GM12872 (cell line): ENCODE results near the gene INSM1.

Experiments used
- TF ChIP-seq, protein P1 (sequence below): IDR thresholded peaks from 3 replicates; pipeline ENCODE4 v1.5.1; 2011; ENCODE audit warnings: low read depth, mild to moderate bottlenecking, low read length, moderate library complexity; ENCODE audit not compliant: insufficient read depth

INSM1 gene, protein sequence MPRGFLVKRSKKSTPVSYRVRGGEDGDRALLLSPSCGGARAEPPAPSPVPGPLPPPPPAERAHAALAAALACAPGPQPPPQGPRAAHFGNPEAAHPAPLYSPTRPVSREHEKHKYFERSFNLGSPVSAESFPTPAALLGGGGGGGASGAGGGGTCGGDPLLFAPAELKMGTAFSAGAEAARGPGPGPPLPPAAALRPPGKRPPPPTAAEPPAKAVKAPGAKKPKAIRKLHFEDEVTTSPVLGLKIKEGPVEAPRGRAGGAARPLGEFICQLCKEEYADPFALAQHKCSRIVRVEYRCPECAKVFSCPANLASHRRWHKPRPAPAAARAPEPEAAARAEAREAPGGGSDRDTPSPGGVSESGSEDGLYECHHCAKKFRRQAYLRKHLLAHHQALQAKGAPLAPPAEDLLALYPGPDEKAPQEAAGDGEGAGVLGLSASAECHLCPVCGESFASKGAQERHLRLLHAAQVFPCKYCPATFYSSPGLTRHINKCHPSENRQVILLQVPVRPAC

DNA sequence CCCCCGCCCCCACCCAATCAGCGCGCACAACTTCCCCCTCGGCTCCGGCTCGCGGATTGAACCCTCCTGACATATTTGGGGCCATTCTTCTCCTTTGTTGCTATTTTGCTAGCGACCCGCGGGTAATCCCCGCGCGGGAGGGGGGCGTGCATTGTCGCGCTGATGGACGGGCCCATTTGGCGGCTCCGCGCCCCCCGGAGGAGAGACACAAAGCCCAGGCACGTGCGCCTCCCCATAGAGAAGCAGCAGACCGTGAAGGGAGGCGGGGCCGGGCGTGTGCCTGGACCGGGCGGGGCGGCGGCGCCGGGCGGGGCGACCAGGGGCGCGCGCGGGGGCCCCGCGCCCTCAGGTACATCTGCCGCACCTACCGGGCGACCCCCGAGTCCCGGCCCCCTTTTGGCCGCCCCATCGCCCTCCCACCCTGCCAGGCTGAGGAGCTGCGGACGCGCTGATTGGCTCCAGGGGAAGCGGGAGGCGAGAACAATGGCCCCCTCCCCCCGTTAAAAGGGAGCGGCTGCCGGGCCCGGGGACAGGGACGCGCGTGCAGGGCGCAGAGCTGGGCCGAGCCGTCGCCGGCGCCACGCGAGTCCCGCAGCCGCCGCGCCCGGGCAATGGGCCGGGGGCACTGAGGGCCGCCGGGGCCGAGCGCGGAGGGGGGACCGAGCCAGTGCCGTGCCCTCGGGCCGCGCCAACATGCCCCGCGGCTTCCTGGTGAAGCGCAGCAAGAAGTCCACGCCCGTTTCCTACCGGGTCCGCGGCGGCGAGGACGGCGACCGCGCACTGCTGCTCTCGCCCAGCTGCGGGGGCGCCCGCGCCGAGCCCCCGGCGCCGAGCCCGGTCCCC is at the start of gene INSM1:
Gene INSM1 (plus strand): TSS at position 530 of the 843 bp plus-strand sequence. CDS start 164 bp downstream, at position 694.
- TF ChIP-seq, protein P1, sequence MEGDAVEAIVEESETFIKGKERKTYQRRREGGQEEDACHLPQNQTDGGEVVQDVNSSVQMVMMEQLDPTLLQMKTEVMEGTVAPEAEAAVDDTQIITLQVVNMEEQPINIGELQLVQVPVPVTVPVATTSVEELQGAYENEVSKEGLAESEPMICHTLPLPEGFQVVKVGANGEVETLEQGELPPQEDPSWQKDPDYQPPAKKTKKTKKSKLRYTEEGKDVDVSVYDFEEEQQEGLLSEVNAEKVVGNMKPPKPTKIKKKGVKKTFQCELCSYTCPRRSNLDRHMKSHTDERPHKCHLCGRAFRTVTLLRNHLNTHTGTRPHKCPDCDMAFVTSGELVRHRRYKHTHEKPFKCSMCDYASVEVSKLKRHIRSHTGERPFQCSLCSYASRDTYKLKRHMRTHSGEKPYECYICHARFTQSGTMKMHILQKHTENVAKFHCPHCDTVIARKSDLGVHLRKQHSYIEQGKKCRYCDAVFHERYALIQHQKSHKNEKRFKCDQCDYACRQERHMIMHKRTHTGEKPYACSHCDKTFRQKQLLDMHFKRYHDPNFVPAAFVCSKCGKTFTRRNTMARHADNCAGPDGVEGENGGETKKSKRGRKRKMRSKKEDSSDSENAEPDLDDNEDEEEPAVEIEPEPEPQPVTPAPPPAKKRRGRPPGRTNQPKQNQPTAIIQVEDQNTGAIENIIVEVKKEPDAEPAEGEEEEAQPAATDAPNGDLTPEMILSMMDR: no peak

DNA sequence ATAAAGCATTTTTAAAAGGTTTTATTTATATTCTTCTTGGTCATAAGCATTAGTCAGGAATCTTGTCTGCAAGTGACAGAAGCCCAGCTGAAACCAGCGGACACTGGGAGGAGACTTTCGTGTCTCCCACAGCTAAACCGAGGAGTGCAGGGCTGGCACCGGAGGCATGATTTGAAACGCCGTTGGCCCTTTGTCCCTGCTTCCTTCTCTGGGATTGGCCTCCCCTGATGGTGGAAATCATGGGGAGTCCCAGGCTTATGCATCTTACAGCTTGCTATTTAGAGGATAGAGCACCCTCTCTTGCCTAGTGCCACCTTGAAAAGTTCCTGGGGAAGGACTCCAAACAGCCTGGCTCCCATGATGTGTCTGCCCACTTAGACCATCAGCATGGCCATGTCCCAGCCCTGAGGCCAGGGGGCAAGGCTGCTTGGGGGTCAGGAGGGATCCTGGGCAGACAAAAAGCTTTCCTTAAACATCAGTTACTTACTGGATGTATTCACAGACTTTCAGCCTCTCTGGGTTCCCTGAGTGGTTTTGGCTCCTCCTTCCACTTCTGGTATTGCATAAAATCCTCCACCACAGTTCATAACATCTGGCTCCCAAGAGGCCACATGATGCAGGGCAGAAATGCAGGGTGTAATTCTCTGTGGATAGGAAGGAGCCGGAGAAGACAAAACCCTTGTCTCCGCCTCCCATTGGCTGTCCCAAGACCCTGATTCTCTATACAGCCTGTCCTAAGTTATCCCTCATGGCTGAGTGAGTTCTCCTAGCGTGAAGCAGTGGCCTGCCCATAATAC is 49.3 kb upstream of the INSM1 start:
- TF ChIP-seq, protein P1: no peak

DNA sequence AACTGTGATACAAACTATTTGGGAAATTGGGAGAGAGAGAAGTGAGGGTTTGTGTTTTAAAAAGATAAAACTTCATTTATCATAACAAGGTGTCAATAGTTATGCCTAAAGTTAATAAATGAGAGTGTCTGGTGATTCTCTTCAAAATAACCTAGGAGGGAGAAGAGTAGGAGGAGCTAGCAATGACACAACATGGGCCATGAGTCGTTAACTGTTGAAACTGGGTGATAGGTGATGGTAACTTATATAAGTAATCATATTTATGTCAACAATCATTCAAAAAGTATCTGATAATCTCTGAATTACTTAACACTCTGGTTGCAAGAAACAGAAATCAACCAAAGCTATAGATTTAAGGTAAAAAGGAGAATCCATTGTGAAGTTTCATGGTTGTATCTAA is 46.8 kb upstream of the INSM1 start:
- TF ChIP-seq, protein P1: no peak

DNA sequence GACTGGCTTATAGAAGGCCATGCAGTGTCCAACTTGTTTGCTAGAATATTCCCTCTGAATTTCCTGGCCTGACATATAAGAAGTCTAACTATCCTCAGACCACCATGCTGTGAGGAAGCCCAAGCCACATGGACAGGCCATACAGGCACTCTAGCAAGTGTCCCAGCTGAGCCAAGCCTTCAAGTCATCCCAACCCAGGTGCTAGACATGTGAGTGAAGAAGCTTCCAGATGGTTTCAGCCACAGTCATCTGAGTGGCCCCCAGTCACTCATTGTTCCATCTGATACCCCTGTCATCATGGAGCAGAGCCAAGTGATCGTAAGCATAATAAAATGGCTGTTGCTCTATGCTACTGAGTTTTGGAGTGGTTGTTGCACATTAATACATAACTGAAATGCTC is 46.0 kb upstream of the INSM1 start:
- TF ChIP-seq, protein P1: no peak

DNA sequence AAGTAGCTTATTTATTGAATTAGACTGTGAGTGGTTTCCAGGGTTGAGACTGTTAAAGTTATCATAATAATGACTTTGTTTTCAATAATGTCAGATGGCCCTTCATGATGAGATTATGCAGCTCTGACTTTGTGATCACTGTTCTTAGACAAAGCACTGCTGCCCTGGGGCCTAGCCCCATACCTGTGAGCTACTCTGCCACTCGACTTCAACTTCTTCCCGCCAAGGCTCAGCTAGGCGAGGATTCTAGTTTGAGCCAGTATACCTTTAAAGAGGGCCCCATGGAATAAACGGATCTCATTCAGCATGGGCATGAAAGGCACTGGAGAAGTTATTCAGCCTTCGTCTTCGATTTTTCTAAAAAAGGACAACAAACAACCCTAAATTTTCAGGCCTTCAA is 45.0 kb upstream of the INSM1 start:
- TF ChIP-seq, protein P1: no peak

DNA sequence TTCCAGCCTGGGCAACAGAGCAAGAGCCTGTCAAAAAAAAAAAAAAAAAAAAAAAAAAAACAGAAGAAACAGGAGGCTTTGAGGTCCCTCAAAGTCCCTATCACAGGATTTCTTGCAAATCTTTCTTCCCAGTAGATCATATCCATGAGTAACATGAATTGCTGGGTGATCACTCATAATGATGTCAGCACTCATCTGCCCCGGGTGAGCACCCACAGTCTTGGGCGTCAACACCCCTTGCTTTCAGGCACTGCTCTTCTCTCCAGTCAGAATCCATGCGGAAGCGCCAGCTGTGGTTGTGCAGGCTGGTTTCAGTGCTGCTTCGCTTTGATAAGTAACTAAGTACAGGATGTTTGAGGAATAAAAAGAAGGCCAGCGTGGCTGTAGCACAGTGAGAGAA is 40.2 kb upstream of the INSM1 start:
- TF ChIP-seq, protein P1: no peak
